GM18505 (cell line): Measurements from ENCODE around the gene ARHGEF4.

Source experiments
- ATAC-seq: cut with Tn5 transposase; IDR thresholded peaks from one replicate; pipeline ENCODE4 v1.9.1; 2021; ENCODE audit not compliant: unreplicated experiment
- POLR2A ChIP-seq: IDR thresholded peaks from 4 replicates; pipeline ENCODE4 v1.6.1; 2011; ENCODE audit warnings: borderline replicate concordance; ENCODE audit not compliant: insufficient read depth, insufficient read length; ENCODE audit errors: extremely low read depth

ARHGEF4 gene

GRCh38 chr2:131044075-131044756 is 207.5 kb downstream of the ARHGEF4 start:
- ATAC-seq = no peak

GRCh38 chr2:131044757-131045150 is 208.0 kb downstream of the ARHGEF4 start:
- no peak for TF ChIP-seq POLR2A
- ATAC-seq = no peak

More at GRCh38 chr2:131044075-131044756, 207.5 kb downstream of the ARHGEF4 start:
- no peak for TF ChIP-seq POLR2A

GRCh38 chr2:131045286-131046027 is 208.7 kb downstream of the ARHGEF4 start:
- no peak for ATAC-seq
- TF ChIP-seq POLR2A = no peak

DNA sequence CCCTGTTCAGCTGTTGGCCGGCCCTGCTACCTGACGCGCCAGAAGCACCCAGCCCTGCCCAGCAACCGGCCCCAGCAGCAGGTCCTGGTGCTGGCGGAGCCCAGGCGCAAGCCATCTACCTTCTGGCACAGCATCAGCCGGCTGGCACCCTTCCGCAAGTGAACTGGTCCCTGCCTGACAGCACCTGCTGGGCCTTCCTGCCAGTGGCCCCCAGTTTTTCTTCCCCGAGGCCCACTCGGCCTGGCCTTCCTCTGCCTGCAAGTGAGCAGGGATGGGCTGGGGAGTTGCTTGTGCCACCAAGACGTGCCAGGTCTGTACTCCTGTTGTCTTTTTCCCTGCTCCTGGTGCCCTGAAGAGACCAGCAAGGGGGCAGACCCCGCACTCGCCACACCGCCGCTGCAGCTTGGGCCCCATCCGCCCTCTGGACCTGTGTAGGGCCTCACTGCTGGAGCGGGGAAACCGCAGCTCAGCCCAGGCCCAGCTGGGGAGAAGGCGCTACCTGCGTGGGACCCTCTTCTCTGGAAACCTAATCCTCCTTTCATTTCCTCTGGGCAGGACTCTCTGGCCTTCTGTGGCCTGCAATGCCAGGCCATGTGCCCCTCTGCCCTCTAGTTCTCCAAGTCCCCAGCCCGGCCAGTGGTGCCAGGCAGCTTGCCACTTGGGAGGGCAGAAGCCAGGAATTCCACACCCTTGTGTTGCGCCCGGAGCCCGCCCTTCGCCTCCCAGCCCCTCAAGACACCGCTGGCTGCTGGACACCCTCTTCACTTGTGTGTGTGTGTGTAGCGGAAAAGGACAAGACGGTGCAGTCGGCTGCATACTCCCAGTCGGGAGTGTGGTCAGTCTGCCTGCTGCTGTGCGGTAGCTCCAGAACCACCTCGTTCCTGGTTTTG is 209.6 kb downstream of the ARHGEF4 start:
- no peak for ATAC-seq
- no peak for TF ChIP-seq POLR2A

- no peak for ATAC-seq
- no peak for TF ChIP-seq POLR2A
Observed at GRCh38 chr2:131046918-131047652, 210.4 kb downstream of the ARHGEF4 start.

DNA sequence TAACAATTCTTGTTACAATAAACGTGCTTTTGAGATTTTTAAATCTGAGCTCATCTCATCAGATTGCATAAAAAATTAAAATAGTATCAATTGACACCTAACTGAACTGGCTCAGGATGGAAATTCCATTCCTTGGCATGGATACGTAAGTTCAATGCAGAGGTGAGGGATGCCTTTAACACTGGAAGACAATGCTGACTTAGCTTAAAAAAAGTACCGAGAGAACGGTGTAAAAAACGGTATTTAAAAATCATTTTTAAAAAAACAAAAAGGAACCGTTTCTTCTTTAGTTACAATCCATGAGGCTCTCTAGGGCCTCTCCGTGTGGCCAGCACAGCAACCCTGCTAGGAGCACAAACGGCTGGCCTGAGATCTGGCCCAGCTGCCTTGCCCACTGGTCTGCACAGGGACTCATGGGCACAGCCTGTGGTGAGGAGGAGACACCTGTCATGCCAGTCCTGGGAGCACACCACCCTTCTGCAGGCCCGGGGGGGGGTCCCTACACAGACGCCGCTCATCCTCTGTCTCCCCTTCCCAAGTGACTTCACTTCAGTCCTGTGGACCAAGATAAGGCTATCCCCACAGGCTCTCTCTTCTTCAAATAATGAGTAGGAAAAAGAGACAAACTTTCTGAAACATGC is 211.3 kb downstream of the ARHGEF4 start:
- TF ChIP-seq POLR2A = no peak
- ATAC-seq = no peak

GRCh38 chr2:131048641-131049040 is 211.9 kb downstream of the ARHGEF4 start:
- no peak for TF ChIP-seq POLR2A
- ATAC-seq = no peak

- no peak for ATAC-seq
- no peak for TF ChIP-seq POLR2A
Observed at GRCh38 chr2:131049150-131049718, 212.5 kb downstream of the ARHGEF4 start.

- no peak for TF ChIP-seq POLR2A
- no peak for ATAC-seq
Observed at GRCh38 chr2:131050896-131051295, 214.2 kb downstream of the ARHGEF4 start.

DNA sequence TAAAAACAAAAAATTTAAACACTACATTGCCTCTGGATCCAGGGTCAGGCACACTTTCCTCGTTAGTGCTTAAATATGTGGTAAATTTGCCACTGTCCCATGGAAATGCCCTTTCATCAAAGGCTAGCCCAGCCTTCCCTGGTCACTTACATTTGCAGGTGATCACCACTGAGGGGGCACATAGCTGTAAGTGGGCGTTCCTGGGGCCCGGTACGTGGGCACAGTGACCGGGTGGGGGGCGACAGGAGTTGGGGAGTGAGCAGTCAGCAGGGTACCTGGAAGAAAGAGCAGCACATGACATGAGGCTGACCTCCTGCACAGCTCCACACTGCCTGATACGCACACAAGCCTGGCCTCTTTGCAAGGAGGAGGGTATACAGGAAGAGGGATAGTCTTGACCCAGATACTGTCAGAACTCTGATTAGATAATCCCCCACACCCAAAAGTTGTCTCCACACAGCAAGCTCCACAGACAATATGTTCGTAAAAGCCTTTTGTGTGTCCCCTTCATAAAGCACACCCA is 216.1 kb downstream of the ARHGEF4 start:
- no peak for ATAC-seq
- TF ChIP-seq POLR2A = no peak

DNA sequence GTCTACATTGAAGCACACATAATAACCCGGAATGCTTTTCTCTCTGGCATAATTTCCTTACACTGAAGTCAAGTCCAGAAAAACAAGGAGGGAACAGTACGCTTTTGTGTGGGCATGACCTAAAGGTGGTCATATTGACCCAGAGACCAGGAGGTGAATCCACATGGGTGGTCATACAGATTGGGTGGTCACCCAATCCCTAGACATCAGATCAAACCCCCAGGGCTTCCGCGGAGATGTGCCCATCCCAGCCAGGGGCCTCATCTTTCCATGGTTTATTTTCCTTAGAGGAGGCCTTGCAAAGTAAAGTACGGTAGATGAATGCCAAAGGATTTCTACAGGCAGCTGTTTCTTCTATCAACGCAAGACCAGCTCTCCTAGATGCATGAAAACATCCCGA is 217.8 kb downstream of the ARHGEF4 start:
- no peak for ATAC-seq
- no peak for TF ChIP-seq POLR2A
